Measurements from ENCODE around the gene VPS37C.
"Not testable (repeated sequence)": the region's sequence is repeated elsewhere in the genome, so short reads cannot be mapped to it uniquely, and the experiment has no call there.

Gene VPS37C

DNA sequence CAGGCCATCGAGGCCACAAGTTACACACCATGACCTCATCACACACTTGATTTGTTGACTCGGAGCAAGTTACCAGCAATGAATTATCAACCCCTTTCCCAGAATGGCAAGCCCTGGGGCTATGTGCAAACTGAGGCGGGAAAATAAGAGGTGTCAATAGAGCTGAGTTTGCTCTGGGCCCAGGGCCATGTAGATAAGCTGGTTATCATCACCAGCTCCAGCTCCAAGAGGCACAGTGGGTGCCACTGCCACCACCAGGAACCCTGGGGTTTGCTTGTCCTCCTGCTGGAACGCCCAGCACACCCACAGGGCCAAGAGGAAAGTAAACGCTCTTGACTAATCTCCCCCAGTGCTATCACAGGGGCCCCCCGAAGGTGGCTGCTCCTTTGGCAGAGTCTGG, 13.0 kb upstream of the VPS37C start:
- DNase-seq: no peak

DNA sequence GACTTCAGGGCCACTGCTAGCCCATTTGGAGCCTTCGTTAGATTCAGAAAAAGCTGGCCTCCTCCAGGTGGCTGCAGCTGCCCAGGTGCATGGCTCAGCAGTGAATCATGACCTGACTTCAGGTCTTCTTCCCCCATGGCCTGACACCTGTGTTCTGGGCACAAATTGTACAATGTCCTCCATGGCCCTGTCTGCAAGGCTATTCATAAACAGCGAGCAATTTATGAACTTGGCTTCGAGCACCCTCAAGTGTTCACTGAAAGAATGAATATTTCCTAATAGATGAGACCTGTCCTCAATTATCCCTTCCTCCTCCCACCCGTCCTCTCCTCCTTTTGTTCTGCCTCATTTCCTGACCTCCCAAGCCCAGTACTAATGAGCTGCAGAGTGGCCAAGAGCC, 12.2 kb upstream of the VPS37C start:
- DNase-seq: peak; percentile 44 to 56

DNA sequence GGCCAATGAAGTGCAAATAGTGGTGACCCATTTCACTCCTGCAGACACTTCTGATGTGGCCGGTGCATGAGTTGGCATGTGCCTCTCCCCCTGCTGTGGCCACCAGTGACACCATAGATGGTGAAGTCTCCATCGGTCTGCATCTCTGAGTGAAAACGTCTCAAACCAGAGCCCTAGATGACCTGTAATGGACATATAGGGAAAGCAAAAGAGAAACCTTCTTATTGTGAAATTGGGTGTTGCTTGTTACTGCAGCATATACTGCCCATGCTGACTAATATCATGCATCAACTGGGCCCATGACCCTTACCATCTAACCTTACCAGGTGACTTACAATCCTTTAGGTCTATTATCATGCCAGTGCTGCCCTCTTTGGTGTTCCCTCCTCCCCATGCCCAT, 11.7 kb upstream of the VPS37C start:
- no peak for DNase-seq

DNA sequence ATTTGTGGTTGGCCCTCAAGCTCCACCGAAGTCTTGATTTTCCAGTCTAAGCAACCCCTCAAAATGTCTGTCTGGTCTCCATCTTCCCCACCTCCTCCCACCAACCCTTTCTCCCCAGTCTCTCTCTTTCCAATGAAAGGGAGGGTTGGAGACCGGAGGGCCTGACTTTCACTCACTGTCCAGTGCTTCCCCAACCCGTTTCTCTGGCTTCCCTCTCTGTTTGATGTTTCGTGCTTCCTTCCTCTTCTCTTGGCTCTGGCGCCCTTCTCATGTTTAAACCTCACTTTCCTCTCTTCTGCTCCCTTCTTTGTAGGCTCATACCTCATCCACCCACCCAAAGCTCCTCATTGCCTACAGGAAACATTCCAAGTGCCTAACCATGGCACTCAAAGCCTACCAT, 11.1 kb upstream of the VPS37C start:
- DNase-seq: no peak

- no peak for DNase-seq
These were observed 10.7 kb upstream of the VPS37C start for GRCh38 chr11:61171907-61172306.

- no peak for DNase-seq
These were observed 9.3 kb upstream of the VPS37C start for GRCh38 chr11:61170566-61170965.

GRCh38 chr11:61168800-61169199, 7.6 kb upstream of the VPS37C start:
- no peak for DNase-seq

DNA sequence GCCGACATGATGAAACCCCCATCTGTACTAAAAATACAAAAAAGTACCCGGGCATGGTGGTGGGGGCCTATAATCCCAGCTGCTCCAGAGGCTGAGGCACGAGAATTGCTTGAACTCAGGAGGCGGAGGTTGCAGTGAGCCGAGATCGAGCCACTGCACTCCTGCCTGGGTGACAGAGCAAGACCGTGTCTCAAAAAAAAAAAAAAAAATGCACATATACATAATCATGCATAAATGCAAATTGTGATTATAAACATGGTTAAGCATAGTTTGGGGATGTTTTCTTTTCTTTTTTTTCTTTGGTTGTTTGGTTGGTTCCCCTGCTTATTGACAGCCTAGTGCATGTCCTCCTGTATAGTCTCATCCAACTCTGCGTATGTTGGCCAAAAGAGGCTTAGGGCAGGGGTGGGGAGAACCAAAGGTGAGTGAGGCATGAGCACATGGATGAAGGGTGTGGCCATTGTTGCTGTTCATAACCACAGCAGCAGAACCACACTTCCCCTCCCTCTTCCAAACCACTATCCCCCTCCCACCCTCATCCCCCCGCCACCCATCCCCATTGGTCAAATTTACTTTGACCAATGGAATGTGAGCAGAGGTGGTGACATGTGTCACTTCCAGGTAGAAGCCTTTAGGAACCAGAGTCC, 6.9 kb upstream of the VPS37C start:
- no peak for DNase-seq

DNA sequence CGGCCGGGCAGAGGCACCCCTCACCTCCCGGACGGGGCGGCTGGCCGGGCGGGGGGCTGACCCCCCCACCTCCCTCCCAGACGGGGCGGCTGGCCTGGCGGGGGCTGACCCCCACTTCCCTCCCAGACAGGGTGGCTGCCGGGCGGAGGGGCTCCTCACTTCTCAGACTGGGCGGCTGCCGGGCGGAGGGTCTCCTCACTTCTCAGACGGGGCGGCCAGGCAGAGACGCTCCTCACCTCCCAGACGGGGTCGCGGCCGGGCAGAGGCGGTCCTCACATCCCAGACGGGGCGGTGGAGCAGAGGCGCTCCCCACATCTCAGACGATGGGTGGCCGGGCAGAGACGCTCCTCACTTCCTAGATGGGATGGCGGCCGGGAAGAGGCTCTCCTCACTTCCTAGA, 5.1 kb upstream of the VPS37C start:
- not testable (repeated sequence) for DNase-seq

- DNase-seq: not testable (repeated sequence)
These were observed 4.6 kb upstream of the VPS37C start for GRCh38 chr11:61165785-61166184.

- DNase-seq: peak; percentile 70 to 72
These were observed 3.6 kb upstream of the VPS37C start for GRCh38 chr11:61164606-61165424.

DNA sequence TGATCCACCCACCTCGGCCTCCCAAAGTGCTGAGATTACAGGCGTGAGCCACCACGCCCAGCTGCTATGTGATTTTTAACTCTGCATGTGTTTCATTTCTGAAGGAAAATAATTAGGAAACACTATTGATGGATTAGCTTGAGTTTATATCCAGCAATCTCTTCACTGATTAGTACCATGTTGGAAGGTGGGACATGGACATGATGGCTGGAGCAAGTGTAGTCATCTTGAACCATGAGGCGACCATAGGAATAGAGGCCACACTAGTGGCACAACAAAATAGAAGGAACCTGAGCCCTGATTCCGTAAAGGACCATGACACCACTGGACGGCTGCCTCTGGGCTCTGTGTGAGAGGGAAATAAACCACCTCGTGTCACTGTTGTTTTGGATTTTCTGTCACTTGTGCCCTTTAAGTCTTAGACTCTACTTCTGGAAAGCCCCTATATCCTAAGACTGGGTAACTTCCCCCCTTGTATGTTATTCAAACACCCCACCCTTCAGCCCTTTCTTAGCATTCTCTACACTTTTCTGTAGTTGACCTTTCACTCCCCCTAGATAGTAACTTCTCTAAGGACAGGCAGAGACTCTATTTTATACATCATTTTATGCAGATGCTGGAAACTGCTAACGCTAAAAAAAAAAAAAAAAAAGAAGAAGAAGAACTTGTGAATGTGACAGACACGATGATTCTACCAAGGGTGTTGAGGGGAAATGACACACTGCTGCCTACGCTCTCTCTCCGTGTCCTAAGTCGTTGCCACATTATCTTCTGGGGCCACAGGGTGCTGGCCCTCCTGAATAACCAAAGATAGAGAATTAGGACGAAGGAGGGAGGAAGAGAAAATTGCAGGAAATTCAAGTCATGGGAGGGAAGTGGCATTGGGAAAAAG, 2.7 kb upstream of the VPS37C start:
- no peak for DNase-seq

- DNase-seq: no peak
These were observed 1.8 kb upstream of the VPS37C start for GRCh38 chr11:61163021-61163420.

- peak; percentile 50 to 63 for DNase-seq
These were observed 1.1 kb upstream of the VPS37C start for GRCh38 chr11:61162092-61162941.

GRCh38 chr11:61160487-61161189, 588 bp downstream of the VPS37C start:
- DNase-seq: no peak

GRCh38 chr11:61158691-61159381, 2.4 kb downstream of the VPS37C start:
- DNase-seq: no peak

- no peak for DNase-seq
These were observed 3.5 kb downstream of the VPS37C start for GRCh38 chr11:61157743-61158142.

GRCh38 chr11:61155741-61156140, 5.5 kb downstream of the VPS37C start:
- DNase-seq: no peak

DNA sequence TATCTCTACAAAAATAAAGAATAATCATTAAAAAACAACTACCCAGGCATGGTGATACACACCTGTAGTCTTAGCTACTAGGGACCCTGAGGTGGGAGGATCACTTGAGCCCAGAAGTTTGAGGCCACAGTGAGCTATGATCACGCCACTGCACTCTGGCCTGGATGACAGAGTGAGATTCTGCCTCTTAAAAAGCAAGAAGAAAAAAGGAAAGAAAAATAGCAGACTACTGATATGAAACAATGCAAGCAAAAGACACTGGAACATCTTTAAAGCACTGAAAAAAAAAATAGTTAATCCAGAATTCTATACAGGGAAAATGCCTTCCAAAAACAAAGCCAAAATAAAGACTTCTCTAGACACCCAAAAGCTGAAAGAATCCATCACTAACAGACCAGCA, 5.9 kb downstream of the VPS37C start:
- no peak for DNase-seq

DNA sequence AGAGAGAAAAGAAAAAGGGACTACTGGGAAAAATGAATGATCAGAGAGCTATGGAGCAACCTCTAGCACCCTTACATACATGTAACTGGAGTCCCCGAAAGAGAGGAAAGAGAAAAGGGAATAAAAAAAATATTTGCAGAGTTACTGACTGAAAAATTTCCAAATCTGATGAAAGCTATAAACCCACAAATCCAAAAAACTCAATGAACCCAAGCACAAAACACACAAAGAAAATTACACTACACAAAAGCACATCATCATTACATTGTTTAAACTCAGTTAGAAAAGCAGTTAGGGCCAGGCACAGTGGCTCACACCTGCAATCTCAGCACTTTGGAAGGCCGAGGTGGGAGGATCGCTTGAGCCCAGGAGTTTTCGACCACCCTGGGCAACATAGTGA, 6.7 kb downstream of the VPS37C start:
- no peak for DNase-seq

- no peak for DNase-seq
These were observed 7.6 kb downstream of the VPS37C start for GRCh38 chr11:61153593-61154095.
